Measurements from ENCODE around the gene ZSWIM5. TPM values are rescaled to one million over a fixed set of nuclear protein-coding genes. Genes with fewer than 3 reads are reported as not detected.

ZSWIM5 gene
- total RNA-seq, 1 donor from 2014 or later = 13.2 TPM

GRCh38 chr1:45043094-45043493, 163.3 kb downstream of the ZSWIM5 start:
- Mint-ChIP-seq H3K9me3 (no peaks in the 10 kb centered on the region), H3K4me3 (no peak overlapping the region), H3K4me1 (no peaks in the 10 kb centered on the region), H3K27ac (ENCODE audit: unreplicated experiment) (no peak overlapping the region), H3K36me3 (ENCODE audit: low read depth) (peaks cover 4% of the 10 kb centered on the region), H3K27me3 (ENCODE audit: low read depth) (no peaks in the 10 kb centered on the region)
- no peak for TF ChIP-seq CTCF (conservative IDR thresholded peaks at IDR 0.05)
- DNase-seq (ENCODE audit: low read depth, low spot score) = no peak

GRCh38 chr1:45040297-45040696, 166.1 kb downstream of the ZSWIM5 start:
- Mint-ChIP-seq H3K9me3 (no peaks in the 10 kb centered on the region), H3K27ac (ENCODE audit: unreplicated experiment) (no peak overlapping the region), H3K4me1 (no peaks in the 10 kb centered on the region), H3K4me3 (no peak overlapping the region), H3K27me3 (ENCODE audit: low read depth) (no peaks in the 10 kb centered on the region), H3K36me3 (ENCODE audit: low read depth) (peaks cover 6% of the 10 kb centered on the region)
- TF ChIP-seq CTCF (conservative IDR thresholded peaks at IDR 0.05) = no peak
- DNase-seq (ENCODE audit: low read depth, low spot score) = no peak

GRCh38 chr1:45038661-45039364, 167.6 kb downstream of the ZSWIM5 start:
- Mint-ChIP-seq H3K27ac (ENCODE audit: unreplicated experiment) (no peak overlapping the region), H3K4me1 (no peaks in the 10 kb centered on the region), H3K4me3 (no peak overlapping the region), H3K9me3 (no peaks in the 10 kb centered on the region), H3K36me3 (ENCODE audit: low read depth) (peaks cover 8% of the 10 kb centered on the region), H3K27me3 (ENCODE audit: low read depth) (no peaks in the 10 kb centered on the region)
- TF ChIP-seq CTCF (conservative IDR thresholded peaks at IDR 0.05) = no peak
- no peak for DNase-seq (ENCODE audit: low read depth, low spot score)

- TF ChIP-seq CTCF (conservative IDR thresholded peaks at IDR 0.05) = no peak
- H3K4me1 Mint-ChIP-seq = no peaks in the 10 kb centered on the region
- no peaks in the 10 kb centered on the region for H3K9me3 Mint-ChIP-seq
- peaks cover 6% of the 10 kb centered on the region for H3K36me3 Mint-ChIP-seq (ENCODE audit: low read depth)
- H3K4me3 Mint-ChIP-seq = no peak overlapping the region
- no peak for DNase-seq (ENCODE audit: low read depth, low spot score)
- H3K27me3 Mint-ChIP-seq (ENCODE audit: low read depth) = no peaks in the 10 kb centered on the region
- no peak overlapping the region for H3K27ac Mint-ChIP-seq (ENCODE audit: unreplicated experiment)
These were observed 168.2 kb downstream of the ZSWIM5 start for GRCh38 chr1:45038240-45038639.

- H3K27ac Mint-ChIP-seq (ENCODE audit: unreplicated experiment) = no peak overlapping the region
- H3K27me3 Mint-ChIP-seq (ENCODE audit: low read depth) = no peaks in the 10 kb centered on the region
- H3K9me3 Mint-ChIP-seq = no peaks in the 10 kb centered on the region
- no peak overlapping the region for H3K4me3 Mint-ChIP-seq
- DNase-seq (ENCODE audit: low read depth, low spot score) = no peak
- peaks cover 5% of the 10 kb centered on the region for H3K36me3 Mint-ChIP-seq (ENCODE audit: low read depth)
- TF ChIP-seq CTCF (conservative IDR thresholded peaks at IDR 0.05) = no peak
- no peaks in the 10 kb centered on the region for H3K4me1 Mint-ChIP-seq
These were observed 168.9 kb downstream of the ZSWIM5 start for GRCh38 chr1:45037456-45037855.

All from neural crest cell (in vitro differentiated cells).